ENCODE measurements around the gene DENND4A. TPM values are rescaled to one million over a fixed set of nuclear protein-coding genes. Genes with fewer than 3 reads are reported as not detected.

Gene DENND4A
- total and polyA plus RNA-seq, 10 of the 15 experiments (the other 5 are each of a cell fraction or from before 2014, with no cell fraction given), result 14.2 to 81.8 (median 34.1) TPM

GRCh38 chr15:65789105-65789504, 3.0 kb downstream of the DENND4A start (continued):
- TF ChIP-seq, protein P1, sequence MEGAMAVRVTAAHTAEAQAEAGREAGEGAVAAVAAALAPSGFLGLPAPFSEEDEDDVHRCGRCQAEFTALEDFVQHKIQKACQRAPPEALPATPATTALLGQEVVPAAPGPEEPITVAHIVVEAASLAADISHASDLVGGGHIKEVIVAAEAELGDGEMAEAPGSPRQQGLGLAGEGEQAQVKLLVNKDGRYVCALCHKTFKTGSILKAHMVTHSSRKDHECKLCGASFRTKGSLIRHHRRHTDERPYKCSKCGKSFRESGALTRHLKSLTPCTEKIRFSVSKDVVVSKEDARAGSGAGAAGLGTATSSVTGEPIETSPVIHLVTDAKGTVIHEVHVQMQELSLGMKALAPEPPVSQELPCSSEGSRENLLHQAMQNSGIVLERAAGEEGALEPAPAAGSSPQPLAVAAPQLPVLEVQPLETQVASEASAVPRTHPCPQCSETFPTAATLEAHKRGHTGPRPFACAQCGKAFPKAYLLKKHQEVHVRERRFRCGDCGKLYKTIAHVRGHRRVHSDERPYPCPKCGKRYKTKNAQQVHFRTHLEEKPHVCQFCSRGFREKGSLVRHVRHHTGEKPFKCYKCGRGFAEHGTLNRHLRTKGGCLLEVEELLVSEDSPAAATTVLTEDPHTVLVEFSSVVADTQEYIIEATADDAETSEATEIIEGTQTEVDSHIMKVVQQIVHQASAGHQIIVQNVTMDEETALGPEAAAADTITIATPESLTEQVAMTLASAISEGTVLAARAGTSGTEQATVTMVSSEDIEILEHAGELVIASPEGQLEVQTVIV (IDR thresholded peaks at IDR 0.05; ENCODE audit: borderline replicate concordance, partially characterized antibody), result no peak
- no peak for TF ChIP-seq CHD4 (IDR thresholded peaks at IDR 0.05)
- no peak for TF ChIP-seq POLR2AphosphoS2 (IDR thresholded peaks at IDR 0.05; ENCODE audit: low read depth, low read length)
- no peak for TF ChIP-seq NFYB (IDR thresholded peaks at IDR 0.05; ENCODE audit: insufficient read depth, low read depth, low read length)
- no peak for TF ChIP-seq TBL1XR1 (IDR thresholded peaks at IDR 0.05; ENCODE audit: low read depth, low read length)

DNA sequence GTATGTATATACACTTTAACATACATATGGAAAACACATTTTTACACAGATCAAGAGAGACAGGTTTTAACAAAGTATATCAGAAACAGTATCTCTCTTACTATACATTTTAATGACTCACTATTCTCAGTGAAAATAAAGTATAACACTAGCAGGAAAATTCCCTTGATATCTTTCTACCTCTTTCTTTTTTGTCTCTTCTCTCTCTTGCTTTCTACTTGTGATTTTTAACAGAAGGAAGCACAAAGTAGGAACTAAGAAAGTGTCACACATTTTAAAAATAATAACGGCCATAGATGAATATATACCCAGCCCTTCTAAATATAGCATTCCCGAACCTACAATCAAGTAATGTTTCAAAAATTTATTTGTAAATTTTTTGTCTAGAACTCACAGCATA, 4.8 kb downstream of the DENND4A start:
- H3K9me3 ChIP-seq (replicated peaks; ENCODE audit: control insufficient read depth, insufficient read depth, low read length), result no peaks in the 10 kb centered on the region; the same call in 2 of the 3 replicates
- WGBS (ENCODE audit: insufficient coverage, insufficient replicate concordance, low lambda C conversion rate, missing lambda C conversion rate), result 2% methylated on average over 2 of the region's 2 CpGs
- H3K27ac ChIP-seq (ENCODE audit: control insufficient read depth, insufficient read depth), result peak overlapping the region; percentile 84
- H3K4me2 ChIP-seq (ENCODE audit: control insufficient read depth, insufficient read depth), result peak overlapping the region; percentile 64
- ChIA-PET RAD21 (ENCODE audit: unreplicated experiment) (interaction anchor here (0.7 to 17.7 kb wide), 6 partner anchors 10 to 43 kb away, joined by 3 to 344 read pairs (median 7); no protein-coding TSS in a partner anchor), CTCF (interaction anchor here (0.6 to 14.7 kb wide), 5 partner anchors 10 to 90 kb away, joined by 3 to 155 read pairs (median 5); no protein-coding TSS in a partner anchor), POLR2A (interaction anchor here (0.6 to 14.8 kb wide), 6 partner anchors 10 to 711 kb away, joined by 4 to 260 read pairs (median 7); partner anchors contain the start of gene RAB11A), SMC1A (ENCODE audit: uncharacterized antibody, unreplicated experiment) (interaction anchor here (0.7 to 25.5 kb wide), 5 partner anchors 11 to 82 kb away, joined by 3 to 488 read pairs (median 11); no protein-coding TSS in a partner anchor)
- DNase-seq (ENCODE audit: low read depth, low spot score) (no peak), ATAC-seq (no peak), FAIRE-seq (no peak)
- H3K36me3 ChIP-seq (ENCODE audit: control insufficient read depth in 2 of 2, insufficient read depth in 2 of 2, low read length in 1 of 2), result peaks cover 0 to 5% of the 10 kb centered on the region in 2 experiments; a peak in 1 of 4 replicates
- in situ Hi-C loops (cut with MboI) (loop anchor here (25.0 kb wide), 1 partner anchor 1300 kb away; no protein-coding TSS in a partner anchor), intact Hi-C loops (cut with micrococcal nuclease; ENCODE audit: unreplicated experiment) (no loop called here)
- peaks cover 95% of the 10 kb centered on the region for H3K79me2 ChIP-seq (ENCODE audit: control insufficient read depth, insufficient read depth, low read length)
- BruUV-seq (replicated peaks), result no TSS peak
- peak overlapping the region; percentile 39 for H3K9ac ChIP-seq (ENCODE audit: control insufficient read depth, insufficient read depth, low read length)
- H3K27me3 ChIP-seq (replicated peaks in 1 of 2; ENCODE audit: control insufficient read depth in 2 of 2, insufficient read depth in 2 of 2, low read length in 1 of 2), result no peaks in the 10 kb centered on the region
- no peak overlapping the region; the same call in 1 of the 2 replicates for H2AFZ ChIP-seq (ENCODE audit: control insufficient read depth, low read depth, low read length)
- TF ChIP-seq MEF2A (IDR thresholded peaks at IDR 0.05; ENCODE audit: insufficient read depth, low read depth, low read length) (0 out of 2 replicates have a peak, but pooled peaks have one; percentile 49), CEBPB (IDR thresholded peaks at IDR 0.05; ENCODE audit: borderline replicate concordance in 1 of 2, low read depth in 2 of 2, low read length in 2 of 2) (no peak)
- H3K4me3 ChIP-seq, result peak overlapping the region; percentile 69
- H4K20me1 ChIP-seq (ENCODE audit: control insufficient read depth, insufficient read depth), result no peaks in the 10 kb centered on the region
- H3K4me1 ChIP-seq (ENCODE audit: control insufficient read depth, insufficient read depth, low read length), result no peaks in the 10 kb centered on the region; the same call in 1 of the 2 replicates

Measured in GM12878 (cell line).